ENCODE data around the gene ZFYVE19. TPM values are rescaled to one million over a fixed set of nuclear protein-coding genes. Genes with fewer than 3 reads are reported as not detected.

Gene ZFYVE19
- total and polyA plus RNA-seq, 9 donors: 14.7 to 31.0 (median 17.4) TPM

- H3K27ac ChIP-seq: no peak overlapping the region
- no peak for DNase-seq
- H3K9me3 ChIP-seq: no peaks in the 10 kb centered on the region
These were observed 31.9 kb downstream of the ZFYVE19 start for GRCh38 chr15:40838756-40839155.

GRCh38 chr15:40841741-40842140, 34.9 kb downstream of the ZFYVE19 start:
- no peak for TF ChIP-seq CTCF (IDR thresholded peaks at IDR 0.05)
- TF ChIP-seq EP300 (IDR thresholded peaks at IDR 0.05): no peak
- no peak for TF ChIP-seq POLR2A (IDR thresholded peaks at IDR 0.05)
- DNase-seq: no peak
- H3K36me3 ChIP-seq: no peaks in the 10 kb centered on the region
- no peak overlapping the region for H3K27ac ChIP-seq
- no peaks in the 10 kb centered on the region for H3K9me3 ChIP-seq
- WGBS, 3 donors: 74 to 85% (median 83%) methylated on average over 2 of the region's 2 CpGs
- no peaks in the 10 kb centered on the region for H3K4me1 ChIP-seq (ENCODE audit: insufficient read depth)
- intact Hi-C loops (cut with DNase I): no loop called here
- no peak overlapping the region for H3K4me3 ChIP-seq
- H3K27me3 ChIP-seq: peaks cover 2% of the 10 kb centered on the region

More at GRCh38 chr15:40838756-40839155, 31.9 kb downstream of the ZFYVE19 start:
- H3K27me3 ChIP-seq: no peaks in the 10 kb centered on the region
- intact Hi-C loops (cut with DNase I): no loop called here
- 75 to 77% (median 76%) methylated on average over 5 of the region's 5 CpGs for WGBS, 3 donors
- H3K36me3 ChIP-seq: no peaks in the 10 kb centered on the region
- TF ChIP-seq POLR2A (IDR thresholded peaks at IDR 0.05) (no peak), EP300 (IDR thresholded peaks at IDR 0.05) (no peak)
- no peak overlapping the region for H3K4me3 ChIP-seq
- no peaks in the 10 kb centered on the region for H3K4me1 ChIP-seq (ENCODE audit: insufficient read depth)

- Histone ChIP-seq H3K27me3 (peaks cover 2% of the 10 kb centered on the region), H3K9me3 (no peaks in the 10 kb centered on the region), H3K27ac (no peak overlapping the region), H3K4me3 (peak overlapping the region; percentile 42), H3K4me1 (ENCODE audit: insufficient read depth) (no peaks in the 10 kb centered on the region), H3K36me3 (no peaks in the 10 kb centered on the region)
- TF ChIP-seq CTCF (IDR thresholded peaks at IDR 0.05) (no peak), POLR2A (IDR thresholded peaks at IDR 0.05) (no peak), EP300 (IDR thresholded peaks at IDR 0.05) (no peak)
- DNase-seq: no peak
- intact Hi-C loops (cut with DNase I): no loop called here
- 11 to 24% (median 17%) methylated on average over 26 to 34 of the region's 34 CpGs for WGBS, 3 donors
These were observed 36.5 kb downstream of the ZFYVE19 start for GRCh38 chr15:40843261-40843884.

GRCh38 chr15:40843885-40844695, 37.2 kb downstream of the ZFYVE19 start, which contains the start of gene SPINT1:
Gene SPINT1, plus strand, starts transcription at chr15:40844048. Its CDS starts 507 bp downstream, at chr15:40844555.
- Histone ChIP-seq H3K9me3 (no peaks in the 10 kb centered on the region), H3K27ac (no peak within 1 kb of the TSS), H3K36me3 (no peaks in the 10 kb centered on the region), H3K4me1 (ENCODE audit: insufficient read depth) (no peaks in the 10 kb centered on the region), H3K27me3 (peaks cover 2% of the 10 kb centered on the region), H3K4me3 (peak within 1 kb of the TSS; percentile 42)
- intact Hi-C loops (cut with DNase I): no loop called here
- WGBS, 3 donors: 0 to 1% (median 0%) methylated on average over 47 to 89 of the region's 89 CpGs
- TF ChIP-seq EP300 (IDR thresholded peaks at IDR 0.05) (no peak), CTCF (IDR thresholded peaks at IDR 0.05) (no peak), POLR2A (IDR thresholded peaks at IDR 0.05) (no peak)
- DNase-seq: no peak

- no peaks in the 10 kb centered on the region for H3K9me3 ChIP-seq
- H3K4me3 ChIP-seq: peak overlapping the region; percentile 42
- no peak for DNase-seq
- no peaks in the 10 kb centered on the region for H3K36me3 ChIP-seq
- TF ChIP-seq CTCF (IDR thresholded peaks at IDR 0.05) (no peak), POLR2A (IDR thresholded peaks at IDR 0.05) (no peak), EP300 (IDR thresholded peaks at IDR 0.05) (no peak)
- no peak overlapping the region for H3K27ac ChIP-seq
- 2 to 12% (median 3%) methylated on average over 16 to 28 of the region's 28 CpGs for WGBS, 3 donors
- H3K4me1 ChIP-seq (ENCODE audit: insufficient read depth): no peaks in the 10 kb centered on the region
- peaks cover 2% of the 10 kb centered on the region for H3K27me3 ChIP-seq
- intact Hi-C loops (cut with DNase I): no loop called here
These were observed 37.8 kb downstream of the ZFYVE19 start for GRCh38 chr15:40844696-40845030.
